Measurements from ENCODE around the gene RXRB. TPM values are rescaled to one million over a fixed set of nuclear protein-coding genes. Genes with fewer than 3 reads are reported as not detected.
A peak's percentile ranks its signal among the peaks of the same experiment; 100 is the strongest.

RXRB gene
- total and polyA plus RNA-seq, 8 donors = 35.4 to 76.2 (median 61.9) TPM

- peak; percentile 87 to 93 for TF ChIP-seq CTCF (IDR thresholded peaks at IDR 0.05)
- Histone ChIP-seq H3K4me3 (peak overlapping the region; percentile 32 to 48), H3K27me3 (no peaks in the 10 kb centered on the region), H3K9me3 (no peaks in the 10 kb centered on the region), H3K4me1 (peaks cover 6 to 12% of the 10 kb centered on the region in 2 donors), H3K36me3 (no peaks in the 10 kb centered on the region), H3K27ac (peak overlapping the region; percentile 3 to 44)
- DNase-seq (peak; percentile 43 to 98 (median 74)), ATAC-seq (peak; percentile 97)
- intact Hi-C loops (cut with DNase I) = loop anchor here in 1 of 2 donors (10.0 kb wide), 1 partner anchor 83 kb away; no protein-coding TSS in a partner anchor
Measured at GRCh38 chr6:33161354-33162331, 38.8 kb downstream of the RXRB start.

GRCh38 chr6:33160728-33161344, 39.6 kb downstream of the RXRB start:
- Histone ChIP-seq H3K27ac (peak overlapping the region in 1 of 2 donors; percentile 44), H3K27me3 (no peaks in the 10 kb centered on the region), H3K9me3 (no peaks in the 10 kb centered on the region), H3K36me3 (no peaks in the 10 kb centered on the region), H3K4me1 (peaks cover 6 to 12% of the 10 kb centered on the region in 2 donors), H3K4me3 (no peak overlapping the region)
- DNase-seq (peak in 3 of 4 donors; percentile 40 to 74 (median 71)), ATAC-seq (peak; percentile 84)
- intact Hi-C loops (cut with DNase I) = loop anchor here in 1 of 2 donors (10.0 kb wide), 1 partner anchor 84 kb away; no protein-coding TSS in a partner anchor
- no peak for TF ChIP-seq CTCF (IDR thresholded peaks at IDR 0.05)

DNA sequence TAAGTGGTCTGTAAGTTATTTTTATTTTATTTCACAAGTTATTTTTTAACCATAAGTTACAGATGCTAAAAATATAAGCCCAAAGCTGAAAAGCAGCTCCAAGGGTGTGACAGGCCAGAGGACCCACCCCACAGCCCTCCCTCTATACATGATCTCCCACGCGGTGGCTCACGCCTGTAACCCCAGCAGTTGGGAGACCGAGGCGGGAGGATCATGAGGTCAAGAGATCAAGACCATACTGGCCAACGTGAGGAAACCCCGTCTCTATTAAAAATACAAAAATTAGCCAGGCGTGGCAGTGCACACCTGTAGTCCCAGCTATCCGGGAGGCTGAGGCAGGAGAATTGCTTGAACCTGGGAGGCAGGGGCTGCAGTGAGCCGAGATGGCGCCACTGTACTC, 40.4 kb downstream of the RXRB start:
- Histone ChIP-seq H3K27ac (no peak overlapping the region), H3K36me3 (no peaks in the 10 kb centered on the region), H3K27me3 (no peaks in the 10 kb centered on the region), H3K9me3 (no peaks in the 10 kb centered on the region), H3K4me1 (peaks cover 6 to 12% of the 10 kb centered on the region in 2 donors), H3K4me3 (no peak overlapping the region)
- ATAC-seq (no peak), DNase-seq (peak in 1 of 4 donors; percentile 24)
- TF ChIP-seq CTCF (IDR thresholded peaks at IDR 0.05) = no peak
- intact Hi-C loops (cut with DNase I) = loop anchor here in 1 of 2 donors (10.0 kb wide), 1 partner anchor 85 kb away; no protein-coding TSS in a partner anchor

GRCh38 chr6:33156964-33157363, 43.5 kb downstream of the RXRB start:
- H3K36me3 ChIP-seq = no peaks in the 10 kb centered on the region
- H3K27me3 ChIP-seq = no peaks in the 10 kb centered on the region
- H3K4me3 ChIP-seq = no peak overlapping the region
- H3K9me3 ChIP-seq = peaks cover 0 to 9% of the 10 kb centered on the region in 2 donors
- intact Hi-C loops (cut with DNase I) = no loop called here
- peaks cover 6 to 10% of the 10 kb centered on the region in 2 donors for H3K4me1 ChIP-seq
- ATAC-seq (no peak), DNase-seq (no peak)
- TF ChIP-seq CTCF (IDR thresholded peaks at IDR 0.05) = no peak
- H3K27ac ChIP-seq = no peak overlapping the region

DNA sequence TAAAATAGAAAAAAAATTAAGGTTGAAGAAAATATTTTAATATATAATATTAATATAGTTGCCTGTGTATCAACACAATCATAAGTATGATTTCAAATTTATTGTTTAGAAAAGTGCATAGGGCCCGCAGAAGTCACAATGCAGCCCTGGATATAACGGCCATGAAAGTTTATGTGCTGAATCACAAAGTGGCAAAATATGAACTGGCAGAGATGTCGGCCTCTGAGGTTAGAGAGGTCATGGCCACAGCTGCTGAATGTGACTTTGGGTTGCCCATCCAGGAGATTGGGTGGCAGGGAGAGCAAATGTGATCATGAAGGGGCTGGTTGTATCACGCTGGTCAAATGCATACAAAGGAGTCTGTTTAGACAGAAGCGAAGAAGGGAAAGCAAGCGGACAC, 43.9 kb downstream of the RXRB start:
- DNase-seq (no peak), ATAC-seq (no peak)
- Histone ChIP-seq H3K4me1 (peaks cover 6% of the 10 kb centered on the region in 2 donors), H3K27me3 (no peaks in the 10 kb centered on the region), H3K9me3 (peaks cover 0 to 13% of the 10 kb centered on the region in 2 donors), H3K27ac (no peak overlapping the region), H3K36me3 (no peaks in the 10 kb centered on the region), H3K4me3 (no peak overlapping the region)
- intact Hi-C loops (cut with DNase I) = no loop called here
- no peak for TF ChIP-seq CTCF (IDR thresholded peaks at IDR 0.05)

Data from left lung (tissue), 10 donors.